NCI-H526 treated with DMSO at 0.1 percent for 48 hours (cell line): Measurements from ENCODE around the gene FLNB.

Experiments
- DNase-seq: peaks from one replicate; lab custom pipeline; 2025; lab: John Stamatoyannopoulos, UW

The FLNB gene

DNA sequence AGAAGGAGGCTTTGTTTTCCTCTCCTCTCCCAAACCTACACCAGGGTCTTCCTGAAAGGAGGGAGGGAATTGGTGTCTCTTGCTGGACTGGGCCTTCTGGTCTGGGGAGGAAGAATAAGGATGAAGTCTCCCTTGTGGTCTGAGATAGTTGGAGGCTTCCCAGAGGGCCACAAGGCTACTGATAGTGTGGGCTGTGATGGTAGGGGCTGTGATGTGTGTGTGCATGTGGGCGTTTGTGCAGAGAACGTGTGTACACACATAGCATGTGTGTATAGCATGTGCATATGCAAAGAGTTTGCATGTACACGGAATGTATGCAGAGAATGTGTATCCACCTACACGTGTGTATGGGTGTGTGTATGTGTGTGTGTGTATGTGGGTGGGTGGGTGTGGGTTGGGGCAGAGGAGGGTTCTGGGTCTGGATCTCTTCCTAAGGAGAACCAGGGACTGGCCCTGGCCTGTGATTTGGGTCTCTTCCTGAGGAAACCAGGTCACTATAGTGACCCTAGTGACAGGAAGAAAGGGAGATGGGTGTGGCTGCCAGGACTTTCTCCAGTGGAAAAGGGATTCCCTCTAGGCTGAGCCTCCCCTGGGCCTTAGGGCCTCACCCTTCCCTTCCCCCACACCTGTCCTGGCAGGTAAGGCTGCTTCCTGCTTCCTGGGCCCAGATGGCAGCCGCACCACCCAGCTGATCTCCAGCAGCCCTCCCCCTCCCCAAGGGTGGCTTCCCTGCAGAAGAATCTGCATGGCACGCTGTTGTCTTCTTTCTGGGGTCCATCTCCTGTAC lies 1.7 kb downstream of the FLNB start:
- DNase-seq: peak; percentile 52

DNA sequence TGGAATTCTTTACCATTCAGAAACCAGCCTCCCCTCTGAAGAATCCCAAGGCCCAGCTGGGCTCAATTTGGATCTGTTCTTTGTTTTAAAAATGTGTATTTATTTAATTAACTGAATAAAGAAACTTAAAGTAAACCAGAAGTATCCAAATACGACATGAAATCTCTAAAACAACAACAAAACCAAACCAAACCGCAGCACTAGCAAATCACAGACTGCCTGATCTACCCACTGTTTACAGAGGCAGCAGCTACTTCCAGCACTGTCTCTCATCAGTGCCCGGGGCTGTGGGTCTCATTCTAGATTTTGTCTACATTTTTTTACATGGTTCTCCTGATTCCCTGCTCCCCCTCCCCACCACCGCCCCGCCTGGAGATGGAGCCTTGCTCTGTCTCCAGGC lies 2.3 kb downstream of the FLNB start:
- DNase-seq: no peak

DNA sequence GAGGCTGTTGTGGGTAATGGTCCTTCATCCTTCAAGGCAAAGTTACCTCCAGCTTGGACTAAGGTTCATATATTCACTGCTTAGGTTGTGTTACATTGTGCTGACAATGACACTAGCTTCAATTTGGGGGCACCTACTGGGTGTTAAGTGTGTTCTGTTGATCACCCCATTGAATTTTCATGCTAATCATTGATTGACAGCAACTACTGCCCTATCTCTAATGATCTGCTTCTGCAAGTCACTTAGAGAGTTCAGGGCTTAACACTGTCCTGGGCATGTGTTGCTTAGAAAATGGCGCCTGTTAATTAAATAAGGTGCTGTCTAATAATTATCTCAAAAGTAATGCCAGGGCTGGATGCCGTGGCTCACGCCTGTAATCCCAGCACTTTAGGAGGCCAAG lies 3.4 kb downstream of the FLNB start:
- DNase-seq: no peak

GRCh38 chr3:58012302-58012701 lies 4.1 kb downstream of the FLNB start:
- no peak for DNase-seq

DNA sequence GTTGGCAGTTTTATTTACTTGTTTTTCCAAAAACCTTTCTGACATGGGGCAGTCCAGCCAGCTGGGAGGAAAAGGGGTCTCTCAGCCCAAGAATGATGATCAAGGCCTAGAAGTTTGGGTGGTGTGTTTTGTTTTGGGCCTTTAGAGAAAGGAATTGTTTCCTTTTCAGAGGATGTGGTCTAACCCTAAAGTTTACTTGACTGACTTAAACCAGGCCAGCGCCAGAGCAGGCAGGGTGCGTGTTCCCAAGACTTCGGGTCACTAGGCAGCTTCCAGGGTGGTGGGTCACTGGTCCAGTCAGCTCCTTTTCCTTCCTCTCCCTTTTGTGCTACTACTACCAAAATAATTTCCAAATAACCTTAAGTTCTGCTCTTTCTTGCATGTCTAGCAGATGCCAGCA lies 4.9 kb downstream of the FLNB start:
- no peak for DNase-seq

GRCh38 chr3:58013973-58014649 lies 5.9 kb downstream of the FLNB start:
- no peak for DNase-seq

DNA sequence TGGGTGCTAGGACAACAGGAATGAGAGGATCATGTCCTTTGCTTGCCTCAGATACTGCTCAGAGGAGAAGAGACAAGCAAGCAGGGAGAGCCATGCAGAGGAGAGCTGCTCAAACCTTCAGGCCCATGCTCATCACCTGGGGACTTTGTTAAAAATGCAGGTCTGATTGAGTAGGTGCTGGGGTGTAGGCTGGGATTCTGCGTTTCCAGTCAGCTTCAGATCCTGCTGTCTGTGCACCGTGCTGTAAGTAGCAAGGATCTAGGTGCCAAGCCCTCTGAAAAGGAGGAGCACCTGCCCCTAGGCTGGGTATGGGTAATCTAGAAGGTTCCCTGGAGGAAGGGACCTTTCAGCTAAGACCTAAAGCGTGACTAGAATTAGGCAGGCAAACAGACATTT lies 7.3 kb downstream of the FLNB start:
- DNase-seq: no peak

DNA sequence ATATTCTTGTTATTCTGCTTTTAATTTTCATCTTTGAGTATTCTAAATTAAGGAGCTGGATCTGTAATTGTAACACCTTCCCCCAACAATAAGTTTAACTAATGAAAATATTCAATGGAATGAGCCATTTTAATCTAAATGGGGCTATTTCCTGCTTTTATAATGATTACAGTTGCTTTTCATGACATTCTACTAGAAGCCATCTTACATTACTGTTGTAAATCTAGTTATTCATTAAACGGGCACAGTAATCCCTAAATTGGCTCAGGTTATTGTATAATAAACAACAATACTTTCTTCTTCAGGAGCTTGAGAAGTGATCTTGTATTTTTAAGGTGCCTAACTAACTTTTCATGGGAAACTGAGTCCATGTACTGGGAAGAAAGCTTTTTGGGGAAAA lies 8.5 kb downstream of the FLNB start:
- no peak for DNase-seq

DNA sequence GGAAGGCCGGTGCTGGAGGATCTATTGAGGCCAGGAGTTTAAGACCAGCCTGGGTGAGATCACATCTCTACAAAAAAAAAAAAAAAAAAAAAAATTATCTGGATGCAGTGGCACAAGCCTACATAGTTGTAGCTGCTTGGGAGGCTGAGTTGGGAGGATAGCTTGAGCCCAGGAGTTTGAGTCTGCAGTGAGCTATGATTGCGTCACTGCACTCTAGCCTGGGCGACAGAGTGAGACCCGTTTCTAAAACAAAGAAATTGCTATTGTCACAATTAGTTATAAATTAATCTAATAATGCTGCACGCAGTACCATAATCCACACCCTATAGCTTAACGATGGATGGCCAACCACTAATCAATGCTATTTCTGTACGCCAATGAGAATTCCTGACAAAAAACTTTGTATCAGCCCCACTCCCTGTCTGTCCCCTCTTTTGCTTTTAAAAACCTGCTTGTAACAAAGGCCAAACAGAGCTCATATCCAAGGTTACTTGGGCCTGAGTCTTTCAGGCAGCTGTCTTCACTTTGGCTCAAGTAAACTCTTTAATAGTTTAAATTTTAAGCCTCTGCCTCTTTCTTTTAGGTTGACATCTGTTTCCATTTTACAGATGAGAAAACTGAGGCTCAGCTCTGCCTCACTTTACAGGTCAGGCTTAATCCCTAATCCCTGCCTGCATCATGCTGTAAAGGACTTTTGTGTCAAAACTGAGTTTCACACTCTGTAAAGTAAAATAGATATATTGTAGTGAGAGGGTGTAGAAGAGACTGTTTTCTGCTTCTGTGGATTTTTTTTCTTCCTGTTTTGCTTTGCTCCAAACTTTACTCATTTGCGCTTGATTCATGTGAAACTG lies 10.9 kb downstream of the FLNB start:
- no peak for DNase-seq

GRCh38 chr3:58020783-58021071 lies 12.5 kb downstream of the FLNB start:
- DNase-seq: no peak

- DNase-seq: peak; percentile 21
Observed at GRCh38 chr3:58021072-58021959, 13.1 kb downstream of the FLNB start.

GRCh38 chr3:58021962-58022361 lies 13.7 kb downstream of the FLNB start:
- DNase-seq: peak; percentile 29

GRCh38 chr3:58022490-58022889 lies 14.3 kb downstream of the FLNB start:
- DNase-seq: no peak

- no peak for DNase-seq
Observed at GRCh38 chr3:58023531-58023930, 15.3 kb downstream of the FLNB start.

GRCh38 chr3:58025406-58025805 lies 17.2 kb downstream of the FLNB start:
- DNase-seq: no peak

GRCh38 chr3:58025837-58026569 lies 17.8 kb downstream of the FLNB start:
- DNase-seq: no peak

DNA sequence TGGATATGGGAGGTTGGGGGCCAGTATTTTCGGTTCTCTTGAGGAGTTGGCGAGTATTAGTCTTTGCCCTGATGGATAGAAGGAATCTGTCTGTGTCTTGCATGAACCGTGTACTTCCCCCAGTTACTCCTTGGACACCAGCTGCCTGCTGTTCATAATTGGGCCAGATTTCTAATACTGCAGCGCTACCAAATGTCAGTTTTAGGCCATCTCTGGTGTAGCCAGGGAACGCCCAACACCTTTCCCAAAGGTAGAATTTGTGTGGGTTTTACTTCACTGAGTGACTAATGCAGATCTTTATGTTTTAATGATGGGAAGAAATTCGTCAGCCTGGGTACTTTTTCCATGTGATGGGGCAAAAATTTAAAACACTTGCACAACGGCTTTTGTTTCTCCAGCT lies 18.4 kb downstream of the FLNB start:
- no peak for DNase-seq

GRCh38 chr3:58027704-58028317 lies 19.6 kb downstream of the FLNB start:
- DNase-seq: no peak

DNA sequence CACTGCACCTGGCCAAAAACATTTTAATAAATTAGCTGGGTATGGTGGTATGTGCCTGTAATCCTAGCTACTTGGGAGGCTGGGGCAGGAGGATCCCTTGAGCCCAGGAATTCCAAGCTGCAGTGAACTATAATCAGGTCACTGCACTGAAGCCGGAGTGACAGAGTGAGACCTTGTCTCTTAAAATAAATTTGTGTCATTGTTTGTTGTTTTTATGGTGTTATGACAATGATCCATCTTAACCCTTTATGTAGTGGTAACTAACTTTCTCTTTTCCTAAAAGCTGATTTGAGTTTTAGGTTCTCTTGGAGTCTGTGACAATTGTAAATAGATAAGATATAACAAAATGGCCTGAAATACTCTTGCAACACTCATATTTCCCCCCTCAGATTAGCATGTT lies 20.7 kb downstream of the FLNB start:
- no peak for DNase-seq

- peak; percentile 17 for DNase-seq
Observed at GRCh38 chr3:58029842-58030584, 21.8 kb downstream of the FLNB start.
